HG02870 (cell line): ENCODE data around the gene CHADL.

Source experiments
- ATAC-seq: cut with Tn5 transposase; IDR thresholded peaks from one replicate; pipeline ENCODE4 v1.9.1; 2021; ENCODE audit warnings: mild to moderate bottlenecking, moderate library complexity; ENCODE audit not compliant: unreplicated experiment

CHADL gene

GRCh38 chr22:41256254-41257253, 15.8 kb upstream of the CHADL start:
- ATAC-seq, result no peak

DNA sequence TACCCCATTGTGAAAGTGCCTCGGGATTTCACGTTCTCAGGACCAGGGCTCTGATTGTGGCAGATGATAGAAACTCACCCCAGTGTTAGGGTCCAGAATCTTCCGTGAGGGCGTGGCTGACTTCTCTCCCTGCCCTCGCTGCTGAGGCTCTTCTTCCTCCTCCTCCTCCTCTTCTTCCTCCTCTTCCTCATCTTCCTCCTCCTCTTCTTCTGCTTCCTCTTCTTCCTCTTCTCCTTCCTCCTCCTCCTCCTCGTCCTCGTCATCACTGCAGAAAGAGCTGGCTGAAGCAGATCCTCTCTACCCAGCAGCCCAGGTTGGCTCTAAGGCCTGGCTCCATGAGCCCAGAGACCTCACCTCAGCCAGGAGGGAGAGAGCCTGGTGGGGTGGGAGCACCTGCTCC, 13.5 kb upstream of the CHADL start:
- no peak for ATAC-seq

DNA sequence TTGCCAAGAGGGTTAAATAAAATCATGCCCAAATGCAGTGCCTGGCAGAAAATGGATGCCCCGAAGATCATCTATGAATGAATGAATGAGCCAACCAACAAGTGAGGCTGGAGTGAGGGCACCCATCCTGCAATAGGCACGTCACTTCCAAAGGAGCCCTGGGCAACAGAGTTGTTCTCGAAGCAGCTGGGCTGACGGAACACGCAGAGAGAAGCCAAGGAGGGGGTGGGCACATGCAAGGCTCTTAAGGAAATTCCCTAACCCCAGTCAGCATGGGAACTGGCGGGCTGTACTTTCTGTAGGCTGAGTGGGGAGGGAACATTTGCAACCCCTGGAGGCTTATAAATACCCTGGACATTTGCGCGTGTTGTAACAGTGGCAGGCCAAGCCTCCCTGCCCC, 11.6 kb upstream of the CHADL start:
- ATAC-seq, result no peak

GRCh38 chr22:41250127-41250526, 9.4 kb upstream of the CHADL start:
- ATAC-seq, result no peak

DNA sequence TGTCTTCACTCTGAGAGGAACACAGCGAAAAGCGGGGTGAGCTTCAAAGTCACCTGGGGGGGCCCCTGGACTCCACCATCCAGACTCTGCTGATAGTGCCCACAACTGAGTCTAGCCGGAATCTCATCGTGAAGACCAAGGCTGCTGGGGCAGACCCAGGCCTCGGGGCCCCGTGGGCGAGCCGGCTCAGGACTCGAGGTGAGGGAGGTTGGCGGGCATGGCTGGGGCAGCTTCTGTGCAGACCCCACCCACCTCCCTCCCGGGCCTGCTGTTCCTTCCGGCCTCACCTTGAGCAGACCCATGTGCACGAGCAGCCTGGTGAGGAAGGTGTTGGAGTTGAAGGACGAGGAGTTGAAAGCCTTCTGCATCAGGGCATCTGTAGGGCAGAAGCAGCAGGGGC, 8.7 kb upstream of the CHADL start:
- no peak for ATAC-seq

DNA sequence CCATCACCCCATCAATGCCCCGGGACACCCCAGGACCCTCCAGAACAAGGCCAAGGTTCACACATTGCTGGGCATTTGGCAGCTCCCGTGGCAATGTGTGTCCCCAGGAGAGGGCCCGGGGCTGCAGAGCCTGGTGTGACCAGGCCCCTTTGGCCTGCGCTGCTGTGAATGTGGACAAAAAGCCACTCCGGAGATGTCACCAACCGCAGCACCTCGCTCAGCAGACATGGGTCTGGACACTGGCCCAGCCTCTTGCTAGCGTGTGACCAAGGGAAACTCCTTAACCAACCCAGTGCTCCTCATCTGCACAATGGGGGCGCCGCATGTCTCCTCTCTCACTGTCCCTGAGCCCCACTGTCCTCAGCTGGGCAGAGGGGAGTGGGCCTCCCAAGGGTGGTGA, 8.0 kb upstream of the CHADL start:
- ATAC-seq, result no peak

DNA sequence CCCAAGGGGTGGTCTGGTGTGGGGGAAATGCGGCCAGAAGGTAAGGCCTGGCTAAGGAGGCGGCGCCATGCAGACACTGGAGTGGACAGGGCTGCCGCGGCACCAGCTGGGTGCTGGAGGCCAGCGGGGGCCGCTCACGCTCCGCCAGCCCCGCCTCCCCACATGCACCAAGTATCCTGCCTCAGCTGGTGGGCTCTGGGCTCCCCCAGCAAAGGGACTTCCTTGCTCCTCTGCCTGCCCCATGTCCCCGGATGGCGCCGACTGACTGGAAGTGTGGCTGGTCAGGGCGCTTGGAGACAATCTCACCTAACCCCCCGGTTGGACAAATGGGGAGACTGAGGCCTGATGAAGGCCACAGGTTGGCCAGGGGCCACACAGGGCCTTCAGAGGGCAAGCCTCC, 7.6 kb upstream of the CHADL start:
- ATAC-seq, result no peak

GRCh38 chr22:41247703-41248102, 7.0 kb upstream of the CHADL start:
- ATAC-seq, result no peak

GRCh38 chr22:41245917-41246499, 5.3 kb upstream of the CHADL start:
- no peak for ATAC-seq

- ATAC-seq, result no peak
Observed at GRCh38 chr22:41243361-41243760, 2.6 kb upstream of the CHADL start.

DNA sequence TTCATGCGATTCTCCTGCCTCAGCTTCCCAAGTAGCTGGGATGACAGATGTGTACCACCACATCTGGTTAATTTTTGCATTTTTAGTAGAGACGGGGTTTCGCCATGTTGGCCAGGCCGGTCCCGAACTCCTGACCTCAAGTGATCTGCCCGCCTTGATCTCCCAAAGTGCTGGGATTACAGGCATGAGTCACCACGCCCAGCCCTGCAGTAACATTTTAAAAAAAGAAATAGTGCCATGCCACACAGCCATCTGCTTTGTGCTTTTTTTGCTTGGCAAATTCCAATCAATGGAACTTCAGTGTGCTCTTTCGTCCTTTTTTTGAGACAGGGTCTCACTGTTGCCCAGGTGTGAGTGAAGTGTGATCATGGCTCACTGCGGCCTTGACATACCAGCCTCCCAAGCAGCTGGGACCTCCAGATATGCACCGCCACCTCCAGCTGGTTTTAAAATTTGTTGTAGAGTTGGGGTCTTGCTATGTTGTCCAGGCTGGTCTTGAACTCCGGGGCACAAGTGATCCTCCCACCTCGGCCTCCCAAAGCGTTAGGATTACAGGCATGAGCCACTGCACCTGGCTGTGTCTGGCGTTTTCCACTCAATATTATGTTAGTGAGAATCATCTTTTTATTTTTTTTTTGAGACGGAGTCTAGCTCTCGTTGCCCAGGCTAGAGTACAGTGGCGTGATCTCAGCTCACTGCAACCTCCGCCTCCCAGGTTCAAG, 1.8 kb upstream of the CHADL start:
- ATAC-seq, result no peak

- ATAC-seq, result no peak
Observed at GRCh38 chr22:41241133-41241676, 474 bp upstream of the CHADL start.

GRCh38 chr22:41239443-41240128, 1.1 kb downstream of the CHADL start:
- no peak for ATAC-seq

DNA sequence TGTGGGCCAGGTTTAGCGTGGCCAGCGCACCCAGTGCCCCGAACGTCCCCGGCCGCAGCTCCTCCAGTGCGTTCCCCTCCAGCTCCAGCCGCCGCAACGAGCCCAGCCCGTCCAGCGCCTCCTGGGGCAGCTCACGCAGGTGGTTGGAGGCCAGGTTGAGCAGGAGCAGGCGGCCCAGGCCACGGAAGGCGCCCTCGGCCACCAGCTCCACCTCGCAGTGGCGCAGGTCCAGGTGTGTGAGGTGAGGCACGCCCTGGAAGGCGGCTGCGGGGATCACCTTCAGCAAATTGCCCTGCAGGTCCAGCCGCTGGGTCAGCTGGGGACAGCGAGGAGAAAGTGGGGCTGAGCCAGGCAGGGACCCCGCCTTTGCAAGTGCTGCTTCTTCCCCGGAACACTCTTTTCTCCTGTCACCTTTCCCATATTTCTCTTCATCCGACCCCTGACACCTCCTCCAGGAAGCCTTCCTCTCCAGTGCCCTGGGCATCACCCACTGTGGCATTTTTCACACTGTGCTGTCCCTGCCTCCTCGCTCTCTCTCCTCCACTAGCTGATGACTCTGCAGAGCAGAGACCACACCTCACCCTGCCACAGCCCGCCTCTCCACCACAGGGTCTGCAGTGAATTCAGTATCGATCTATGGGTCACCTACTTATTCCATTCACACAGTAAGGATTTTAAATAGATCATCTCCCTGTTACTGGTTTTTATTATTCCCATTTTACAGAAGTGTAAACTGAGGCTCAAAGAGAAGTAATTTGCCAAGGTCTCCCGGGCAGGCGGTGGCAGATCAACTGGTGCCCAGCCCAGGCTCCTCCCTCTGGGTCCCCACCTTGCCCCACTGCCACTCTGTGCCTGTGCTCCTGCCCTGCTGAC, 1.9 kb downstream of the CHADL start:
- ATAC-seq, result no peak

- ATAC-seq, result no peak
Observed at GRCh38 chr22:41237707-41238569, 2.8 kb downstream of the CHADL start.

GRCh38 chr22:41237036-41237706, 3.6 kb downstream of the CHADL start:
- ATAC-seq, result no peak

GRCh38 chr22:41234815-41235695, 5.7 kb downstream of the CHADL start:
- ATAC-seq, result no peak
